Umbilical cord (tissue), 2 donors: ENCODE results near the gene MS4A8. TPM values are rescaled to one million over a fixed set of nuclear protein-coding genes. Genes with fewer than 3 reads are reported as not detected.
"Not testable (repeated sequence)": the region's sequence is repeated elsewhere in the genome, so short reads cannot be mapped to it uniquely, and the experiment has no call there.

Experiments
- DNase-seq: peaks from one replicate; pipeline ENCODE4 v3.0.0-alpha.2; 2015; ENCODE audit warnings: low spot score
- total RNA-seq: library from RNA; depleted of rRNA; stranded (reverse); fragments of >200 nt; gene quantifications from one replicate; pipeline ENCODE4 v1.2.3, GENCODE V29; 2014; ENCODE audit warnings: low replicate concordance; ENCODE audit not compliant: insufficient read depth

MS4A8 gene
- total RNA-seq, 1 donor from 2014 or later: 4.1 TPM

- DNase-seq: no peak
These were observed 26.2 kb downstream of the MS4A8 start for GRCh38 chr11:60725592-60725991.

GRCh38 chr11:60731586-60731985, 32.2 kb downstream of the MS4A8 start:
- DNase-seq: no peak

- DNase-seq: no peak
These were observed 34.9 kb downstream of the MS4A8 start for GRCh38 chr11:60734279-60734678.

GRCh38 chr11:60739114-60739513, 39.7 kb downstream of the MS4A8 start:
- DNase-seq: no peak

- no peak for DNase-seq
These were observed 41.2 kb downstream of the MS4A8 start for GRCh38 chr11:60740573-60740972.

GRCh38 chr11:60741421-60741820, 42.0 kb downstream of the MS4A8 start:
- DNase-seq: no peak

GRCh38 chr11:60743058-60743457, 43.6 kb downstream of the MS4A8 start:
- DNase-seq: no peak

- DNase-seq: no peak
These were observed 44.7 kb downstream of the MS4A8 start for GRCh38 chr11:60744114-60744513.

GRCh38 chr11:60747359-60747873, 48.0 kb downstream of the MS4A8 start:
- DNase-seq: no peak

GRCh38 chr11:60748225-60748624, 48.8 kb downstream of the MS4A8 start:
- no peak for DNase-seq

- no peak for DNase-seq
These were observed 49.4 kb downstream of the MS4A8 start for GRCh38 chr11:60748821-60749220.

GRCh38 chr11:60750911-60751310, 51.5 kb downstream of the MS4A8 start:
- no peak for DNase-seq

- DNase-seq: no peak
These were observed 53.9 kb downstream of the MS4A8 start for GRCh38 chr11:60753309-60753708.

- DNase-seq: no peak
These were observed 55.5 kb downstream of the MS4A8 start for GRCh38 chr11:60754887-60755286.

GRCh38 chr11:60756307-60757032, 57.1 kb downstream of the MS4A8 start, which contains the start of gene MS4A15:
TSS of gene MS4A15 (plus strand) at chr11:60756867. CDS start at chr11:60763734, 6,867 bp downstream.
- no peak for DNase-seq

GRCh38 chr11:60757231-60757800, 57.9 kb downstream of the MS4A8 start:
- DNase-seq: no peak

GRCh38 chr11:60758671-60759070, 59.3 kb downstream of the MS4A8 start:
- DNase-seq: not testable (repeated sequence)

GRCh38 chr11:60759438-60760225, 60.2 kb downstream of the MS4A8 start:
- peak; percentile 53 for DNase-seq

GRCh38 chr11:60761436-60762190, 62.2 kb downstream of the MS4A8 start:
- no peak for DNase-seq

GRCh38 chr11:60762851-60763691, 63.7 kb downstream of the MS4A8 start:
- DNase-seq: no peak
